KMS-11 (cell line): Measurements from ENCODE around the gene SFXN1.
"Not testable (repeated sequence)": the region's sequence is repeated elsewhere in the genome, so short reads cannot be mapped to it uniquely, and the experiment has no call there.

Experiments
- H2AFZ ChIP-seq: fragments of 200-600 bp; sonication (generic); 2 replicates; pipeline ENCODE4 v1.6.1; 2016; ENCODE audit warnings: antibody characterized with exemption, mixed run types, low read depth
- H3K27ac ChIP-seq: fragments of 200-600 bp; sonication (generic); 2 replicates; pipeline ENCODE4 v1.6.1; 2016; ENCODE audit warnings: mild to moderate bottlenecking, mixed run types
- H3K27me3 ChIP-seq: fragments of 200-600 bp; sonication (generic); 2 replicates; pipeline ENCODE4 v1.6.1; 2017; ENCODE audit warnings: mild to moderate bottlenecking, low read depth, mixed run types, moderate library complexity; ENCODE audit not compliant: insufficient read depth
- H3K36me3 ChIP-seq: fragments of 200-600 bp; sonication (generic); 2 replicates; pipeline ENCODE4 v1.6.1; 2017; ENCODE audit warnings: mild to moderate bottlenecking, mixed run types; ENCODE audit not compliant: insufficient read depth
- H3K4me1 ChIP-seq: fragments of 200-600 bp; sonication (generic); 2 replicates; pipeline ENCODE4 v1.6.1; 2016; ENCODE audit warnings: mild to moderate bottlenecking, low read depth, mixed run types; ENCODE audit not compliant: poor library complexity, severe bottlenecking
- H3K4me2 ChIP-seq: fragments of 200-600 bp; sonication (generic); 2 replicates; pipeline ENCODE4 v1.7.0; 2016; ENCODE audit warnings: mild to moderate bottlenecking, mixed run types
- H3K4me3 ChIP-seq: fragments of 200-600 bp; sonication (generic); IDR thresholded peaks from 2 replicates; pipeline ENCODE4 v1.6.1; 2017; ENCODE audit warnings: low read depth, low read length, mixed read lengths; ENCODE audit not compliant: insufficient read depth
- H3K79me2 ChIP-seq: fragments of 200-600 bp; sonication (generic); 2 replicates; pipeline ENCODE4 v1.6.1; 2016; ENCODE audit warnings: low read depth, mixed run types; ENCODE audit not compliant: insufficient read depth
- H3K9ac ChIP-seq: fragments of 200-600 bp; sonication (generic); 2 replicates; pipeline ENCODE4 v1.6.1; 2016; ENCODE audit warnings: mild to moderate bottlenecking, mixed run types
- H4K20me1 ChIP-seq: fragments of 200-600 bp; sonication (generic); 2 replicates; pipeline ENCODE4 v1.6.1; 2016; ENCODE audit warnings: mild to moderate bottlenecking, mixed run types; ENCODE audit not compliant: insufficient read depth
- TF ChIP-seq, protein P1 (sequence below): fragments of 200-600 bp; sonication (generic); conservative IDR thresholded peaks from 2 replicates; pipeline ENCODE4 v1.6.1; 2017; ENCODE audit warnings: low read depth, mild to moderate bottlenecking, antibody characterized with exemption, low read length, moderate library complexity, mixed read lengths

The SFXN1 gene

GRCh38 chr5:175524211-175524610, 45.9 kb downstream of the SFXN1 start:
- Histone ChIP-seq H2AFZ (no peak overlapping the region), H3K4me3 (no peak overlapping the region), H3K79me2 (no peaks in the 10 kb centered on the region), H3K27ac (no peak overlapping the region), H3K4me2 (no peak overlapping the region), H3K27me3 (no peaks in the 10 kb centered on the region), H4K20me1 (no peaks in the 10 kb centered on the region), H3K36me3 (no peaks in the 10 kb centered on the region), H3K4me1 (no peaks in the 10 kb centered on the region), H3K9ac (no peak overlapping the region)
- TF ChIP-seq, protein P1, sequence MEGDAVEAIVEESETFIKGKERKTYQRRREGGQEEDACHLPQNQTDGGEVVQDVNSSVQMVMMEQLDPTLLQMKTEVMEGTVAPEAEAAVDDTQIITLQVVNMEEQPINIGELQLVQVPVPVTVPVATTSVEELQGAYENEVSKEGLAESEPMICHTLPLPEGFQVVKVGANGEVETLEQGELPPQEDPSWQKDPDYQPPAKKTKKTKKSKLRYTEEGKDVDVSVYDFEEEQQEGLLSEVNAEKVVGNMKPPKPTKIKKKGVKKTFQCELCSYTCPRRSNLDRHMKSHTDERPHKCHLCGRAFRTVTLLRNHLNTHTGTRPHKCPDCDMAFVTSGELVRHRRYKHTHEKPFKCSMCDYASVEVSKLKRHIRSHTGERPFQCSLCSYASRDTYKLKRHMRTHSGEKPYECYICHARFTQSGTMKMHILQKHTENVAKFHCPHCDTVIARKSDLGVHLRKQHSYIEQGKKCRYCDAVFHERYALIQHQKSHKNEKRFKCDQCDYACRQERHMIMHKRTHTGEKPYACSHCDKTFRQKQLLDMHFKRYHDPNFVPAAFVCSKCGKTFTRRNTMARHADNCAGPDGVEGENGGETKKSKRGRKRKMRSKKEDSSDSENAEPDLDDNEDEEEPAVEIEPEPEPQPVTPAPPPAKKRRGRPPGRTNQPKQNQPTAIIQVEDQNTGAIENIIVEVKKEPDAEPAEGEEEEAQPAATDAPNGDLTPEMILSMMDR = no peak

- Histone ChIP-seq H4K20me1 (no peaks in the 10 kb centered on the region), H3K36me3 (no peaks in the 10 kb centered on the region), H3K27me3 (no peaks in the 10 kb centered on the region), H3K79me2 (no peaks in the 10 kb centered on the region), H3K4me2 (no peak overlapping the region), H3K9ac (no peak overlapping the region), H3K4me3 (no peak overlapping the region), H3K27ac (no peak overlapping the region), H3K4me1 (no peaks in the 10 kb centered on the region), H2AFZ (no peak overlapping the region)
- TF ChIP-seq, protein P1 = no peak
These were observed 48.3 kb downstream of the SFXN1 start for GRCh38 chr5:175526691-175527090.

DNA sequence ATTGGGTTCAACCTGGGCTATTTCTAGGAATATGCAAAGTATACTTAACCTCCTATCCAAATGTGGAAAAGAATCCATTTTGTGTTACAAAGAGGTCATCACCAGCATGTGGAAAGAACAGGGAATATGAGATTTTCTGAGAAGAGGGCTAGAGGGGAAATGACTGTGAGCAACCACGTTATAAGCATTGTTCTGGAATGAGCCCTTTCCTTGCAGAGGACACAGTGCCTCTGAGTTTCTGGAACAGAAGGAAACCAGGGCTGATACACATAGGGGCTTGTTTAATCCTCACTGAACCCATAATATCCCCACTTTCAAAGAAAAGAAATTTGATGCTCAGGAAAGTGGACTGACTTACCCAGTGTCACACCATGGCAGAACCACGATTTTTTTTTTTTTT, 53.0 kb downstream of the SFXN1 start:
- no peak overlapping the region for H3K9ac ChIP-seq
- H4K20me1 ChIP-seq = no peaks in the 10 kb centered on the region
- no peak overlapping the region for H3K27ac ChIP-seq
- H3K27me3 ChIP-seq = no peaks in the 10 kb centered on the region
- H3K79me2 ChIP-seq = no peaks in the 10 kb centered on the region
- no peak overlapping the region for H3K4me2 ChIP-seq
- TF ChIP-seq, protein P1 = no peak
- no peaks in the 10 kb centered on the region for H3K36me3 ChIP-seq
- H2AFZ ChIP-seq = no peak overlapping the region
- no peak overlapping the region for H3K4me3 ChIP-seq
- H3K4me1 ChIP-seq = no peaks in the 10 kb centered on the region

- no peaks in the 10 kb centered on the region for H3K79me2 ChIP-seq
- H3K36me3 ChIP-seq = no peaks in the 10 kb centered on the region
- H3K9ac ChIP-seq = no peak overlapping the region
- no peaks in the 10 kb centered on the region for H4K20me1 ChIP-seq
- no peaks in the 10 kb centered on the region for H3K4me1 ChIP-seq
- TF ChIP-seq, protein P1 = peak; percentile 85
- no peak overlapping the region for H3K4me2 ChIP-seq
- no peaks in the 10 kb centered on the region for H3K27me3 ChIP-seq
- H3K27ac ChIP-seq = no peak overlapping the region
- H2AFZ ChIP-seq = no peak overlapping the region
- no peak overlapping the region for H3K4me3 ChIP-seq
These were observed 55.9 kb downstream of the SFXN1 start for GRCh38 chr5:175534070-175534932.

DNA sequence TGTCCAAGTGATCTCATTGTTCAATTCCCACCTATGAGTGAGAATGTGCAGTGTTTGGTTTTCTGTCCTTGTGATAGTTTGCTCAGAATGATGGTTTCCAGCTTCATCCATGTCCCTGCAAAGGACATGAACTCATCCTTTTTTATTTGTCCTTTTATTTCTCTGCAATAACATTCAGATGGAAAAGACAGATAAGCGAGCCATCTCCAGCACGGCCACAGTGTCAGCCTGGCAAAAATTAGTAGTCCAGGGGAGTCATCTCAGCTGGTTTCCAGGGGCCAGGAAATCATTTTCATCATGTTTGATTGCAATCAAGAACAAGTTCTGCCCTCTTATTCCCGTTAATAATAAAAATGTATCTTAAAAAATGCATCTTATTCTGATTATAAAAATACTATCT, 57.0 kb downstream of the SFXN1 start:
- H3K36me3 ChIP-seq, H3K4me2 ChIP-seq, H3K27ac ChIP-seq, H3K4me3 ChIP-seq, H3K79me2 ChIP-seq, H3K9ac ChIP-seq, H2AFZ ChIP-seq, H3K4me1 ChIP-seq, H4K20me1 ChIP-seq, H3K27me3 ChIP-seq: not testable (repeated sequence)
